ENCODE data around the gene RPN2. TPM values are rescaled to one million over a fixed set of nuclear protein-coding genes. Genes with fewer than 3 reads are reported as not detected.

The RPN2 gene
- total RNA-seq, 1 experiment from 2014 or later, result 234 TPM

DNA sequence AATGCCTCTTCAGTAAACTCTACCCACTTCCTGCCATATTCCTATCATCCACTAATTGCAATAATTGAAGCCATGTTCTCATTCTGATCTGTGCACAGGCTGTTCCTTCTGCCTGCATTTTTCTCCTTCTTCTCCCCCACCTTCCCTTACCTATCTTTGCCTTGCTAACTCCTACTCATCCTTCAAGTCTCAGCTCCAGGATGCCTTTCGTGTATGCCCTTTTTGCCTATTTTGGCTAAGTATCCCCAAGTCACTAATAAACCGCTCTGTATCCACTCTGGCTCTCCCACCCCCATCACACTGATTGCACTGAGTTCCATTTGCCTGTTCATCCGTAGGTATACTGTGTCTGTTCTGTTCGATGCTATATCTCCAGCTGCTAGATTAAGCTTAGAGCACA lies 6.3 kb upstream of the RPN2 start:
- Histone ChIP-seq H2AFZ (ENCODE audit: low read length) (no peak overlapping the region), H4K8ac (replicated peaks; ENCODE audit: insufficient read length, low read depth, low read length) (no peak overlapping the region), H3K79me1 (ENCODE audit: insufficient read depth, low read depth, low read length, poor library complexity, severe bottlenecking) (no peaks in the 10 kb centered on the region), H2BK15ac (ENCODE audit: low read depth, low read length) (no peak overlapping the region), H3K23ac (ENCODE audit: insufficient read length, low read depth, low read length) (no peak overlapping the region), H3K18ac (ENCODE audit: insufficient read length, low read depth, low read length) (no peak overlapping the region), H2BK20ac (ENCODE audit: low read depth, low read length, poor library complexity, severe bottlenecking) (no peak overlapping the region), H4K91ac (ENCODE audit: insufficient read length, low read depth, low read length) (no peak overlapping the region), H3K14ac (ENCODE audit: insufficient read depth, low read length) (no peak overlapping the region), H3K9ac (ENCODE audit: extremely low read depth, insufficient read length, low read length) (no peak overlapping the region), H4K5ac (ENCODE audit: insufficient read length, low read depth, low read length) (no peak overlapping the region), H4K20me1 (ENCODE audit: control insufficient read depth, insufficient read depth, insufficient read length) (no peaks in the 10 kb centered on the region), H2BK5ac (ENCODE audit: insufficient read length, low read length) (no peak overlapping the region), H3T11ph (ENCODE audit: low read length) (no peak overlapping the region), H3K27ac (ENCODE audit: insufficient read length, low read depth, low read length) (no peak overlapping the region), H2BK12ac (ENCODE audit: insufficient read length, low read depth, low read length) (no peak overlapping the region), H3K23me2 (ENCODE audit: insufficient read length, low read depth, low read length, poor library complexity, severe bottlenecking) (no peaks in the 10 kb centered on the region), H2BK120ac (ENCODE audit: low read depth, low read length, poor library complexity, severe bottlenecking) (no peak overlapping the region), H3K27me3 (ENCODE audit: insufficient read depth, low read length) (no peaks in the 10 kb centered on the region), H3K4me2 (ENCODE audit: insufficient read depth, insufficient read length, low read length) (no peak overlapping the region), H3K79me2 (ENCODE audit: insufficient read depth, low read length) (no peaks in the 10 kb centered on the region), H3K56ac (ENCODE audit: insufficient read length, low read depth, low read length) (no peak overlapping the region), H3K4ac (ENCODE audit: low read depth, low read length) (no peak overlapping the region), H3K9me3 (ENCODE audit: control insufficient read depth, low read depth, low read length) (no peaks in the 10 kb centered on the region), H3K4me1 (ENCODE audit: insufficient read depth, low read length) (no peaks in the 10 kb centered on the region), H2AK5ac (ENCODE audit: insufficient read length, low read length) (no peak overlapping the region)
- H3K4me1 Mint-ChIP-seq, result no peaks in the 10 kb centered on the region
- WGBS (ENCODE audit: extremely low coverage, insufficient read length, low lambda C conversion rate), result no CpG with 5 or more reads among the region's 4 CpGs
- peaks cover 3% of the 10 kb centered on the region; the same call in 1 of the 2 replicates for H3K27me3 Mint-ChIP-seq (ENCODE audit: low read depth)
- no peak for DNase-seq
- H3K36me3 Mint-ChIP-seq (ENCODE audit: insufficient read depth in 1 of 3, low read depth in 3 of 3), result no peaks in the 10 kb centered on the region
- H3K27ac Mint-ChIP-seq, result no peak overlapping the region
- H3K9me3 Mint-ChIP-seq, result no peaks in the 10 kb centered on the region
- TF ChIP-seq, protein P1, sequence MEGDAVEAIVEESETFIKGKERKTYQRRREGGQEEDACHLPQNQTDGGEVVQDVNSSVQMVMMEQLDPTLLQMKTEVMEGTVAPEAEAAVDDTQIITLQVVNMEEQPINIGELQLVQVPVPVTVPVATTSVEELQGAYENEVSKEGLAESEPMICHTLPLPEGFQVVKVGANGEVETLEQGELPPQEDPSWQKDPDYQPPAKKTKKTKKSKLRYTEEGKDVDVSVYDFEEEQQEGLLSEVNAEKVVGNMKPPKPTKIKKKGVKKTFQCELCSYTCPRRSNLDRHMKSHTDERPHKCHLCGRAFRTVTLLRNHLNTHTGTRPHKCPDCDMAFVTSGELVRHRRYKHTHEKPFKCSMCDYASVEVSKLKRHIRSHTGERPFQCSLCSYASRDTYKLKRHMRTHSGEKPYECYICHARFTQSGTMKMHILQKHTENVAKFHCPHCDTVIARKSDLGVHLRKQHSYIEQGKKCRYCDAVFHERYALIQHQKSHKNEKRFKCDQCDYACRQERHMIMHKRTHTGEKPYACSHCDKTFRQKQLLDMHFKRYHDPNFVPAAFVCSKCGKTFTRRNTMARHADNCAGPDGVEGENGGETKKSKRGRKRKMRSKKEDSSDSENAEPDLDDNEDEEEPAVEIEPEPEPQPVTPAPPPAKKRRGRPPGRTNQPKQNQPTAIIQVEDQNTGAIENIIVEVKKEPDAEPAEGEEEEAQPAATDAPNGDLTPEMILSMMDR (conservative IDR thresholded peaks at IDR 0.05), result no peak
- H3K4me3 Mint-ChIP-seq, result no peak overlapping the region
